ENCODE measurements around the gene IFT172. TPM values are rescaled to one million over a fixed set of nuclear protein-coding genes. Genes with fewer than 3 reads are reported as not detected.
"Not testable (repeated sequence)": the region's sequence is repeated elsewhere in the genome, so short reads cannot be mapped to it uniquely, and the experiment has no call there.

The IFT172 gene, protein sequence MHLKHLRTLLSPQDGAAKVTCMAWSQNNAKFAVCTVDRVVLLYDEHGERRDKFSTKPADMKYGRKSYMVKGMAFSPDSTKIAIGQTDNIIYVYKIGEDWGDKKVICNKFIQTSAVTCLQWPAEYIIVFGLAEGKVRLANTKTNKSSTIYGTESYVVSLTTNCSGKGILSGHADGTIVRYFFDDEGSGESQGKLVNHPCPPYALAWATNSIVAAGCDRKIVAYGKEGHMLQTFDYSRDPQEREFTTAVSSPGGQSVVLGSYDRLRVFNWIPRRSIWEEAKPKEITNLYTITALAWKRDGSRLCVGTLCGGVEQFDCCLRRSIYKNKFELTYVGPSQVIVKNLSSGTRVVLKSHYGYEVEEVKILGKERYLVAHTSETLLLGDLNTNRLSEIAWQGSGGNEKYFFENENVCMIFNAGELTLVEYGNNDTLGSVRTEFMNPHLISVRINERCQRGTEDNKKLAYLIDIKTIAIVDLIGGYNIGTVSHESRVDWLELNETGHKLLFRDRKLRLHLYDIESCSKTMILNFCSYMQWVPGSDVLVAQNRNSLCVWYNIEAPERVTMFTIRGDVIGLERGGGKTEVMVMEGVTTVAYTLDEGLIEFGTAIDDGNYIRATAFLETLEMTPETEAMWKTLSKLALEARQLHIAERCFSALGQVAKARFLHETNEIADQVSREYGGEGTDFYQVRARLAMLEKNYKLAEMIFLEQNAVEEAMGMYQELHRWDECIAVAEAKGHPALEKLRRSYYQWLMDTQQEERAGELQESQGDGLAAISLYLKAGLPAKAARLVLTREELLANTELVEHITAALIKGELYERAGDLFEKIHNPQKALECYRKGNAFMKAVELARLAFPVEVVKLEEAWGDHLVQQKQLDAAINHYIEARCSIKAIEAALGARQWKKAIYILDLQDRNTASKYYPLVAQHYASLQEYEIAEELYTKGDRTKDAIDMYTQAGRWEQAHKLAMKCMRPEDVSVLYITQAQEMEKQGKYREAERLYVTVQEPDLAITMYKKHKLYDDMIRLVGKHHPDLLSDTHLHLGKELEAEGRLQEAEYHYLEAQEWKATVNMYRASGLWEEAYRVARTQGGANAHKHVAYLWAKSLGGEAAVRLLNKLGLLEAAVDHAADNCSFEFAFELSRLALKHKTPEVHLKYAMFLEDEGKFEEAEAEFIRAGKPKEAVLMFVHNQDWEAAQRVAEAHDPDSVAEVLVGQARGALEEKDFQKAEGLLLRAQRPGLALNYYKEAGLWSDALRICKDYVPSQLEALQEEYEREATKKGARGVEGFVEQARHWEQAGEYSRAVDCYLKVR (N-terminal part only)
- 10 to 100 TPM; 32.6 to 42.8 TPM for total RNA-seq

DNA sequence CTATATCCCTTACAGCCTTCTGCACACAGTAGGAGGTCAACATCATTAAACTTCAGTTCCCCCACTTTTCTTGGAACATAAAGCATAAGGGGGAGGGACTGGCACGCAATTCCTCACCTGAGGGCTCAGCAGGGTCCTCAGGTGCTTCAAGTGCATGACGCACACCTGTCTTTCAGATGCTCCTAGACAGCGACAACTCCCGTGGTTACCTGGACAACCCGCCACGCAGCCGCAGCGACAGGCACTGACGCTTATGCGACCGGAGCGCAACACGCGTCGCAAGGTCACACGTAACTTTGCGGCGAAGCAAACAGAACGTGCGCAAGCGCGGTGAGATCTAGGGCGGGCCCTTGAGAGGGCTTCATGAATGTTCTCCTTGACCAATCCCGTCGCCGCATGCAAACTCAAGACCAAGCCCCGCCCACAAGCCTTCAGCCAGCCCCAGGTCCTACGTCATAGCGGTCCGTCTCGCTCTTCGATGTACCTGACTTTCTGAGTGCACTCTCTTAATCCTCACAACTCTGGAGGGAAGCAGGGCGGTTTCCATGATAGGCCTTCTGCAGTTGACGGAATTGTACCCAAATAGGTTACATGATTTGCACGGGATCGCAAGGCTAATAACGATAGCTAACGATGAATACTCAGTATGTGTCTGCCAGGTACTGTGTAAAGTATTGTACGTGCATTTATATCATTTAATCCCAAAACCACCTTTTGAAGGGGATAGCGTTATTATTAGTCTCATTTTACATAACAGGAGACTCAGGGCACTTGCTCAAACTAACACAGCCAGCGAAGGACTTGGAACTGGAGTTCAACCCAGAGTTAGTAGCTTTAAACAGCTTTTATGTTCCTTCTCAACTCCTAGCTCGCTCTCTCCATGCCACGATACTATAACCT, at the start of gene IFT172:
TSS of gene IFT172 (minus strand) at position 246 of the 900 bp plus-strand sequence. CDS start at position 156, 90 bp downstream.
- Histone ChIP-seq H3K4me3 (peak within 1 kb of the TSS; percentile 27 to 45), H3K36me3 (no peaks in the 10 kb centered on the region), H3K9me3 (no peaks in the 10 kb centered on the region), H3K27ac (peak within 1 kb of the TSS; percentile 66 to 80), H3K4me1 (replicated peaks) (no peaks in the 10 kb centered on the region), H3K27me3 (replicated peaks; ENCODE audit: insufficient read depth) (no peaks in the 10 kb centered on the region)
- peak; percentile 100 for DNase-seq (ENCODE audit: low spot score)
- TF ChIP-seq, protein P1, sequence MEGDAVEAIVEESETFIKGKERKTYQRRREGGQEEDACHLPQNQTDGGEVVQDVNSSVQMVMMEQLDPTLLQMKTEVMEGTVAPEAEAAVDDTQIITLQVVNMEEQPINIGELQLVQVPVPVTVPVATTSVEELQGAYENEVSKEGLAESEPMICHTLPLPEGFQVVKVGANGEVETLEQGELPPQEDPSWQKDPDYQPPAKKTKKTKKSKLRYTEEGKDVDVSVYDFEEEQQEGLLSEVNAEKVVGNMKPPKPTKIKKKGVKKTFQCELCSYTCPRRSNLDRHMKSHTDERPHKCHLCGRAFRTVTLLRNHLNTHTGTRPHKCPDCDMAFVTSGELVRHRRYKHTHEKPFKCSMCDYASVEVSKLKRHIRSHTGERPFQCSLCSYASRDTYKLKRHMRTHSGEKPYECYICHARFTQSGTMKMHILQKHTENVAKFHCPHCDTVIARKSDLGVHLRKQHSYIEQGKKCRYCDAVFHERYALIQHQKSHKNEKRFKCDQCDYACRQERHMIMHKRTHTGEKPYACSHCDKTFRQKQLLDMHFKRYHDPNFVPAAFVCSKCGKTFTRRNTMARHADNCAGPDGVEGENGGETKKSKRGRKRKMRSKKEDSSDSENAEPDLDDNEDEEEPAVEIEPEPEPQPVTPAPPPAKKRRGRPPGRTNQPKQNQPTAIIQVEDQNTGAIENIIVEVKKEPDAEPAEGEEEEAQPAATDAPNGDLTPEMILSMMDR (IDR thresholded peaks at IDR 0.05), result peak in 1 of 4 experiments; percentile 3
- TF ChIP-seq POLR2A (IDR thresholded peaks at IDR 0.05), result peak; percentile 83
- peak; percentile 99 for TF ChIP-seq POLR2AphosphoS5 (IDR thresholded peaks at IDR 0.05)
- intact Hi-C loops (cut with DNase I), result loop anchor here (5.0 kb wide), 1 partner anchor 93 kb away; the partner anchor contains the start of gene ZNF512
- WGBS, result 7% methylated on average over 43 of the region's 43 CpGs

DNA sequence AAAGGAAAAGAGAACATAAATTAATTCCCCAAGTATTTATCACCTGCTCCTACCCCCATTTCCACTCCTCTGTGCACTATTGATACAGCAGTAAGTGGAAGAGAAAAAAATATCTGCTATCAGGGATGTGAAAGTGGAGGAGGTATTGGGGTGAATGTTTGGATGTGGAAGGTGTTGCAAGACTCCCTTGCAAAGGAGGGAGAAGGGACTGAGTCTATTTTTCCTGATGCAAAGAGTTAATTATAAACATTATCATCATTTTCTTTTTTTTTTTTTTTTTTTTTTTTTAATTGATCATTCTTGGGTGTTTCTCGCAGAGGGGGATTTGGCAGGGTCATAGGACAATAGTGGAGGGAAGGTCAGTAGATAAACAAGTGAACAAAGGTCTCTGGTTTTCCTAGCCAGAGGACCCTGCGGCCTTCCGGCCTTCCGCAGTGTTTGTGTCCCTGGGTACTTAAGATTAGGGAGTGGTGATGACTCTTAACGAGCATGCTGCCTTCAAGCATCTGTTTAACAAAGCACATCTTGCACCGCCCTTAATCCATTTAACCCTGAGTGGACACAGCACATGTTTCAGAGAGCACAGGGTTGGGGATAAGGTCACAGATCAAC, 49.4 kb upstream of the IFT172 start:
- 58% methylated on average over 5 of the region's 6 CpGs for WGBS
- intact Hi-C loops (cut with DNase I), result not testable (repeated sequence)

DNA sequence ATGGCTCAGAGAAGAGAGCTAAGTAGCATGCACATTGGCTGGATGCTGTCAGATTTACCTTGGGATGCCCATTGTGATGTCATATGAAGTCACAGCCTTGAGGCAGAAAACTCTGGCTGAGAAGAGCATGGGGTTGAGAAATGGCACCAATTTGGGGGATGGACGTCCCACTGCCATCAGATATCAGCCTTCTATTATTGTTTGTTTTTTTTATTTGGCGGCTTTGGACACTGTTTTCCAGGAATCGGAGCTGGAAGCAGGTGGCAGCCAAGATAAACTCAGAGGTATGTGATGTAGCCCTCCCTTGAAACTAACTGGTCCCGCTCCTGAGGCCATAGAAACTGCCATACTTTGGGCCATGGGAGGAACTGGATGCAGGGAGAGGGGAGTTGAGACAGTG, 47.7 kb upstream of the IFT172 start:
- H3K4me1 ChIP-seq (replicated peaks), result no peaks in the 10 kb centered on the region
- WGBS, result 35% methylated on average over 4 of the region's 4 CpGs
- H3K36me3 ChIP-seq, result no peaks in the 10 kb centered on the region
- H3K27ac ChIP-seq, result no peak overlapping the region
- H3K27me3 ChIP-seq (replicated peaks; ENCODE audit: insufficient read depth), result no peaks in the 10 kb centered on the region
- intact Hi-C loops (cut with DNase I), result no loop called here
- no peak overlapping the region for H3K4me3 ChIP-seq
- TF ChIP-seq POLR2A (IDR thresholded peaks at IDR 0.05) (no peak), POLR2AphosphoS5 (IDR thresholded peaks at IDR 0.05) (no peak)
- TF ChIP-seq, protein P1 (IDR thresholded peaks at IDR 0.05), result no peak
- H3K9me3 ChIP-seq, result no peaks in the 10 kb centered on the region
- DNase-seq (ENCODE audit: low spot score), result no peak

More for the DNA sequence above, 49.4 kb upstream of the IFT172 start:
- not testable (repeated sequence) for DNase-seq (ENCODE audit: low spot score); H3K4me3 ChIP-seq; H3K27ac ChIP-seq; H3K4me1 ChIP-seq (replicated peaks); H3K9me3 ChIP-seq; H3K27me3 ChIP-seq (replicated peaks; ENCODE audit: insufficient read depth); H3K36me3 ChIP-seq

DNA sequence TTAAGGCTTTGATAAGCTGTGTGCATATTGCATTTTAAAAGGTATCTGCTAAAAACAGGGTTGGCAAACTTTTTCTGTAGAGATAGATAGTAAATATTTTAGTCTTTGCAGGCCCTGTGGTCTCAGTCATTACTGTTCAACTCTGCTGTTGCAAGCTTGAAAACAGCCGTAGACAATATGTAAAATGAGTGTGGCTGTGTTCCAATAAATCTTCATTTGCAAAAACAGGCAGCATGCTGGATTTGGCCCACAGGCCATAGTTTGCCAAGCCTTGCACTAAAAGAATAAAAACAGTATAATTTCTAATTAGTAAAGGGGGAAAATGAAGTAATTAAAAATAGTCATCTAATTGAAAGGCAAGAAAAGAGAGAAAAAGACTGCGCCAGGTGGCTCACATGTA, 42.4 kb upstream of the IFT172 start:
- H3K27ac ChIP-seq, result no peak overlapping the region
- H3K9me3 ChIP-seq, result no peaks in the 10 kb centered on the region
- TF ChIP-seq POLR2AphosphoS5 (IDR thresholded peaks at IDR 0.05) (no peak), POLR2A (IDR thresholded peaks at IDR 0.05) (no peak)
- TF ChIP-seq, protein P1 (IDR thresholded peaks at IDR 0.05), result no peak
- H3K4me3 ChIP-seq, result no peak overlapping the region
- DNase-seq (ENCODE audit: low spot score), result no peak
- H3K4me1 ChIP-seq (replicated peaks), result no peaks in the 10 kb centered on the region
- intact Hi-C loops (cut with DNase I), result no loop called here
- 78% methylated on average over 2 of the region's 2 CpGs for WGBS
- H3K36me3 ChIP-seq, result no peaks in the 10 kb centered on the region
- H3K27me3 ChIP-seq (replicated peaks; ENCODE audit: insufficient read depth), result no peaks in the 10 kb centered on the region
